A673 (cell line): ENCODE results near the gene AQP2. TPM values are rescaled to one million over a fixed set of nuclear protein-coding genes. Genes with fewer than 3 reads are reported as not detected.

Experiments used
- BruUV-seq: library from RNA; stranded (reverse); fragments of 400-500 nt; replicated peaks from 2 replicates; lab custom pipeline; 2021; lab: Mats Ljungman, UMichigan
- CTCF ChIA-PET: fragments of 300-600 bp; sonication (Branson Sonifier 250); formaldehyde crosslinking; loops from one replicate; lab custom pipeline; 2022; ENCODE audit warnings: antibody characterized with exemption; lab: Charles Lee
- POLR2A ChIA-PET: fragments of 300-600 bp; sonication (Branson Sonifier 250); formaldehyde crosslinking; loops from one replicate; lab custom pipeline; 2022; ENCODE audit warnings: antibody characterized with exemption; ENCODE audit not compliant: low non-redundant PET; lab: Charles Lee
- DNase-seq: peaks from one replicate; pipeline ENCODE4 v3.0.0-alpha.2; 2015; ENCODE audit warnings: low spot score
- H3K27ac ChIP-seq: fragments of 200-600 bp; sonication (generic); 2 replicates; pipeline ENCODE4 v1.5.1; 2016; ENCODE audit warnings: mixed run types, low read depth, mild to moderate bottlenecking, mixed read lengths, antibody characterized with exemption, low read length; ENCODE audit not compliant: poor library complexity, severe bottlenecking
- H3K27me3 ChIP-seq: fragments of 200-600 bp; sonication (generic); replicated peaks from 2 replicates; pipeline ENCODE4 v1.6.1; 2017; ENCODE audit warnings: mixed run types, low read depth, mild to moderate bottlenecking, mixed read lengths, antibody characterized with exemption, low read length; ENCODE audit not compliant: insufficient read depth, poor library complexity
- H3K36me3 ChIP-seq: fragments of 200-600 bp; sonication (generic); 2 replicates; pipeline ENCODE4 v1.6.1; 2016; ENCODE audit warnings: mixed run types, mild to moderate bottlenecking, mixed read lengths, antibody characterized with exemption, low read length; ENCODE audit not compliant: insufficient read depth, poor library complexity, severe bottlenecking
- H3K4me1 ChIP-seq: fragments of 200-600 bp; sonication (generic); 2 replicates; pipeline ENCODE4 v1.6.1; 2017; ENCODE audit warnings: mixed run types, mild to moderate bottlenecking, mixed read lengths, antibody characterized with exemption, low read length; ENCODE audit not compliant: insufficient read depth, poor library complexity, severe bottlenecking
- H3K4me3 ChIP-seq: fragments of 200-600 bp; sonication (generic); 2 replicates; pipeline ENCODE4 v1.5.1; 2016; ENCODE audit warnings: low read depth, mixed run types, mild to moderate bottlenecking, mixed read lengths, low read length; ENCODE audit not compliant: poor library complexity, severe bottlenecking
- H3K9me3 ChIP-seq: fragments of 200-600 bp; sonication (generic); 2 replicates; pipeline ENCODE4 v1.6.1; 2016; ENCODE audit warnings: mixed run types, low read depth, mild to moderate bottlenecking, mixed read lengths, antibody characterized with exemption, low read length; ENCODE audit not compliant: poor library complexity, severe bottlenecking
- CTCF ChIP-seq: fragments of 300-800, 200-600 bp; sonication (generic); conservative IDR thresholded peaks from 2 replicates; pipeline ENCODE4 v1.5.1; 2017; ENCODE audit warnings: low read depth, mild to moderate bottlenecking, antibody characterized with exemption, low read length, moderate library complexity, mixed read lengths
- EZH2 ChIP-seq: fragments of 200-600 bp; sonication (generic); IDR thresholded peaks from 2 replicates; pipeline ENCODE4 v1.6.1; 2017; ENCODE audit warnings: borderline replicate concordance, low read depth, mild to moderate bottlenecking, mixed read lengths, antibody characterized with exemption, low read length; ENCODE audit not compliant: poor library complexity, severe bottlenecking
- intact Hi-C: fragments of 100-400 bp; cut with micrococcal nuclease; formaldehyde crosslinking; loops from one replicate; pipeline ENCODE4 v1.10.0; 2022; ENCODE audit not compliant: unreplicated experiment
- total RNA-seq: library from RNA; stranded (reverse); gene quantifications from 2 replicates; pipeline ENCODE4 v1.2.3, GENCODE V29; 2021

AQP2 gene
- total RNA-seq, 1 experiment from 2014 or later = not detected

GRCh38 chr12:49909826-49910225 lies 40.7 kb upstream of the AQP2 start:
- Histone ChIP-seq H3K36me3 (no peaks in the 10 kb centered on the region), H3K4me1 (no peaks in the 10 kb centered on the region), H3K4me3 (no peak overlapping the region), H3K27me3 (no peaks in the 10 kb centered on the region), H3K27ac (no peak overlapping the region), H3K9me3 (no peaks in the 10 kb centered on the region)
- intact Hi-C loops = no loop called here
- DNase-seq = no peak
- POLR2A ChIA-PET = no interaction called here
- TF ChIP-seq EZH2 (no peak), CTCF (no peak)
- no TSS peak for BruUV-seq
- CTCF ChIA-PET = interaction anchor here (0.6 kb wide), 1 partner anchor 523 kb away, joined by 4 read pairs; no protein-coding TSS in a partner anchor

GRCh38 chr12:49910331-49911212 lies 40.0 kb upstream of the AQP2 start:
- Histone ChIP-seq H3K27me3 (no peaks in the 10 kb centered on the region), H3K27ac (no peak overlapping the region), H3K36me3 (no peaks in the 10 kb centered on the region), H3K9me3 (no peaks in the 10 kb centered on the region), H3K4me3 (no peak overlapping the region), H3K4me1 (no peaks in the 10 kb centered on the region)
- CTCF ChIA-PET = interaction anchor here (0.6 kb wide), 1 partner anchor 523 kb away, joined by 4 read pairs; no protein-coding TSS in a partner anchor
- POLR2A ChIA-PET = no interaction called here
- BruUV-seq = no TSS peak
- no peak for DNase-seq
- intact Hi-C loops = no loop called here
- TF ChIP-seq EZH2 (no peak), CTCF (no peak)

GRCh38 chr12:49911213-49911605 lies 39.3 kb upstream of the AQP2 start:
- no peaks in the 10 kb centered on the region for H3K27me3 ChIP-seq
- H3K4me3 ChIP-seq = no peak overlapping the region
- BruUV-seq = no TSS peak
- no peaks in the 10 kb centered on the region for H3K9me3 ChIP-seq
- no peaks in the 10 kb centered on the region for H3K4me1 ChIP-seq
- TF ChIP-seq EZH2 (no peak), CTCF (no peak)
- no peaks in the 10 kb centered on the region for H3K36me3 ChIP-seq
- DNase-seq = no peak
- no peak overlapping the region for H3K27ac ChIP-seq
- ChIA-PET CTCF (no interaction called here), POLR2A (no interaction called here)
- intact Hi-C loops = no loop called here
